ENCODE measurements around the gene PPIL1.

Gene PPIL1

GRCh38 chr6:36888654-36889481 lies 14.3 kb upstream of the PPIL1 start:
- no peak for DNase-seq (ENCODE audit: low read depth in 2 of 2)

DNA sequence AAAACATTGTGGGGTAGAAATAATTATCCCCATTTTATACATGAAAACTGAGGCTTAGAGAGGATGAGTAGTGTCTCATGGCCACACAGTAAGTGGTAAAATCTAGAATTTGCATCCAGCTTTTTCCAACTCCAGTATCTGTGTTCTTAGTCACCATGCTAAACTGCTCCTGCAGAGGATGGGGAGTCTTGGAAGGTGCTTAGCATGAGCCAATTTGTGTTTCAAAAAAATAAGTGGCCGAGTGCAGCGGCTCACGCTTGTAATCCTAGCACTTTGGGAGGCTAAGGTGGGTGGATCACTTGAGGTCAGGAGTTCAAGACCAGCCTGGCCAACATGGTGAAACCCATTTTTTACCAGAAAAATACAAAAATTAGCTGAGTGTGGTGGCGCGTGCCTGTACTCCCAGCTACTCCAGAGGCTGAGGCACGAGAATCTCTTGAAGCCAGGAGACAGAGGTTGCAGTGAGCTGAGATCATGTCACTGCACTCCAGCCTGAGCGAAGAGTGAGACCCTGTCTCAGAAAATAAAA lies 13.6 kb upstream of the PPIL1 start:
- no peak for DNase-seq (ENCODE audit: low read depth in 2 of 2)

DNA sequence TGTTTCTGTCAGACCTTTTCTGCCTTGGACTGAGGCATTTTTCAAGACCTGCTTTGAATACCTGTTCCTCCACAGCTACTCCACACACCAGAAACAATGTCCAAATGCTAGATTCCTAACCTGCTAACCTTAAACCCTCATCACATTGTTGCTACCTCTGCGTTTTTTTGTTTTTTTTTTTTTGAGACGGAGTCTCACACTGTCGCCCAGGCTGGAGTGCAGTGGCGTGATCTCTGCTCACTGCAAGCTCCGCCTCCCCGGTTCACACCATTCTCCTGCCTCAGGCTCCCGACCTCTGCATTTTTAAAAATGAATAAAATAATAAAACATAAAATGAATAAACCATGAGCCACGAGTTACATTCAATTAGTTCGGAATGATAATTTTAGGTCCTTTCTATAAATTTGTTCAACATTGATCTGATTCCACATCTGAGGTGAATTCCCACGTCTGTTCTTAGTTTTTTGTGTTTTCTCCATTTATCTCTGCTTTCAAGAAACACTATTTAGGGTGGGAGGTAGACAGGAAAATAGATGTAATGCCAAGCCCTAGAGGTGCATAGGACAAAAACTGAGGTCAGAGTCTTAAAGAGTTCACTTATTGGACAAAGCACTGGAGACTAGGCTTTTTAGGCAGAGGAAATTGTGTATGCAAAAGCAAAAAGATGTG lies 12.5 kb upstream of the PPIL1 start:
- no peak for DNase-seq (ENCODE audit: low read depth in 2 of 2)

DNA sequence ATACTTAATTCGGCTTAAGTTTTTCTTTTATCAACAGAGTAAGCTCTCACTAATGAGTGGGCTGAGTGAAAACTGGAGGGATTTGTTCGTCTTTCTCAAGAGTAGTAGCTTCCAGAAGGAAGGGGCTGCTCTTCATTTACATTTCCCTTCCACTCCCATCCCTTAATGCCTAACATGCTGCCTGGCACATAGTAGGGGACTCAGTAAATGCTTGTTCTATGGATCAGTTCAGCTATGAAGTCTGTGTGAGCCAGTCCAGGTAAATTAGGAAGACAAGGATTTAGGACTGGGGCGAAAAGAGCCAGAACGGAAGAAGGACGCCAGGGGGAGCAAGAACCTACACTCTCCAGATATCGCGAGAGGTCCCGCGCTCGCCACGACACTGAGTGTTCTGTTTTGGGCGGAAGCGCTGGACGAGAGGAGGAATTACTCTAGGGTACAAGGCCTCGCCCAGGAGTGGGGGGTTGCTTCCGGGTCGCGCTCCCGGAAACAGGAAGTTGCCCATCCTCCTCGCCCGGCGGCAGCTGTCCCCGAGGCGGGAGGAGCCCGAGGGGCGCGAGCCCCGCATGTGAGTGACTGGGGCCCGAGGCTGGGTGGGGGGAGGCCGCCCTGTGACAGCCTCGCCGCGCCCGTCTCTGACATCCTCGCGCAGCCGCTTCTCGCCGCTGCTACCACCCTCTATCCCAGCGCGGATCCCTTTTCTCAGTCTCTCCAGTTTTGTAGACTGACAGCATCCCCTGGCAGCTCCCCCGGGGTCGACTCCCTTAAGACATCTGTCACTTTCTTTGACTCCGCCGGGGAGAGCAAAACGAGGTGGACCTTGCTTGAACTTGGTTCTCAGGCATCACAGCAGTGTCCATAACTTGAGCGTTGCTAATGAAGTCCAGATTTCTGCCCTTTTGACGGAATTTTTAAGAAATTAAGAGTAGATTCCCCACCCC lies 11.1 kb upstream of the PPIL1 start, which contains the start of gene C6orf89:
TSS of gene C6orf89 (plus strand) at position 492 of the 941 bp plus-strand sequence. CDS start 13,493 bp downstream, outside the sequence.
- peak; percentile 91 to 97 for DNase-seq (ENCODE audit: low read depth in 2 of 2)

- no peak for DNase-seq (ENCODE audit: low read depth in 2 of 2)
Observed at GRCh38 chr6:36884610-36885009, 10.0 kb upstream of the PPIL1 start.

DNA sequence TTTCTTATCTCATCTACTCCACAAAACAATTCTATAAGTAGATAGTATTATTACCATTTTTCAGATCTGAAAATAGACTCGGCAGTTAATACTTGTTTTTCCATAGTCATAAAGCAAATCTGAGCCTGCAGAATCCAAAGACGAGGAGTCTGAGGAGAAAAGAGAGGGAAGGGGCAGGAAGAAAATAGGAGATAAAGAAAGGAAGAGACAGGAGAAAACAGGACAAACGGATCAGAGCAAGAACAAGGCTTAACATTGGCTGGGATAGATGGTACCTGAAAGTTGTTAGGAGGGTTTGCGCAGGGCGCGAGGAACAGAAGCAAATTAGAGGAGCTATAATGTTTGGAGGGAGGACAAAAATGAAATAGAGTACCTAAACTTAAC lies 639 bp upstream of the PPIL1 start:
- no peak for DNase-seq (ENCODE audit: low read depth in 2 of 2)

GRCh38 chr6:36873612-36874442 lies 776 bp downstream of the PPIL1 start:
- no peak for DNase-seq (ENCODE audit: low read depth in 2 of 2)

GRCh38 chr6:36873115-36873514 lies 1.5 kb downstream of the PPIL1 start:
- no peak for DNase-seq (ENCODE audit: low read depth in 2 of 2)

DNA sequence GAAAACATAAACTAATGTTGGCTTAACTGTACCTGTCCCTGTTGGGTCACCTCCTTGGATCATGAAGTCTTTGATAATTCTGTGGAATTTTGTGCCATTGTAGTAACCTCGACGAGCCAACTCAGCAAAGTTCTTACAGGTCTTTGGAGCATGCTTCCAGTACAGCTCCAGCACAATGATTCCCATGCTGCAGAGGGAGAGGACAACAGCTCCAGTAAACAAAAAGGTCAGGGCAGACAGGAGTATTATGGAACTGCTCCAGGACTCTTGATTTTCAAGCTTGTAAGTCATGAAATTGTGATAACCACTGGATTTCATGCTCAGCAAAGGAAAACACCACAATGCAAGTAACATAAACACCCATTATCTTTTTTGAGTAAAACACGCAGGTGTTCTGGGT lies 2.9 kb downstream of the PPIL1 start:
- DNase-seq (ENCODE audit: low read depth in 2 of 2) = no peak

- no peak for DNase-seq (ENCODE audit: low read depth in 2 of 2)
Observed at GRCh38 chr6:36867471-36868224, 7.0 kb downstream of the PPIL1 start.

DNA sequence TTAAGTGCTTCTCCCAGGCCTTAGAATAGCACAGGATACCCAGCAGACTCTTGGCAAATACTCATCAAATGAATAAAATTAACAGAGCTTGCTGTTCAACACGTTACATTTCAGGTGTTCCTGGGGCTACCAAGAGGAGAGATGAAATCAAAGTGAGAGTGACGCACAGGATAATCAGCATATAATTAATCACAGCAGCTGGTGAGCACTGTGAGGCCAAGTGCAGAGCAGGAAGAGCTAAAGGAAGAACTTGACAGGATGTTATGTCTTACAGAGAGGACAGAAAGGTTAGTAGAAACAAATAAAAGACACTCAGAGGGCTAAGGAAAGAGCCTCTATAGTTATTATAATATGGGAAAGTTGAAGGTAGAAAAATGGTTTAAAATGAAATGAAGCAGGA lies 8.8 kb downstream of the PPIL1 start:
- DNase-seq (ENCODE audit: low read depth in 2 of 2) = no peak

- no peak for DNase-seq (ENCODE audit: low read depth in 2 of 2)
Observed at GRCh38 chr6:36863670-36864540, 10.7 kb downstream of the PPIL1 start.

GRCh38 chr6:36862848-36863382 lies 11.7 kb downstream of the PPIL1 start:
- no peak for DNase-seq (ENCODE audit: low read depth in 2 of 2)

DNA sequence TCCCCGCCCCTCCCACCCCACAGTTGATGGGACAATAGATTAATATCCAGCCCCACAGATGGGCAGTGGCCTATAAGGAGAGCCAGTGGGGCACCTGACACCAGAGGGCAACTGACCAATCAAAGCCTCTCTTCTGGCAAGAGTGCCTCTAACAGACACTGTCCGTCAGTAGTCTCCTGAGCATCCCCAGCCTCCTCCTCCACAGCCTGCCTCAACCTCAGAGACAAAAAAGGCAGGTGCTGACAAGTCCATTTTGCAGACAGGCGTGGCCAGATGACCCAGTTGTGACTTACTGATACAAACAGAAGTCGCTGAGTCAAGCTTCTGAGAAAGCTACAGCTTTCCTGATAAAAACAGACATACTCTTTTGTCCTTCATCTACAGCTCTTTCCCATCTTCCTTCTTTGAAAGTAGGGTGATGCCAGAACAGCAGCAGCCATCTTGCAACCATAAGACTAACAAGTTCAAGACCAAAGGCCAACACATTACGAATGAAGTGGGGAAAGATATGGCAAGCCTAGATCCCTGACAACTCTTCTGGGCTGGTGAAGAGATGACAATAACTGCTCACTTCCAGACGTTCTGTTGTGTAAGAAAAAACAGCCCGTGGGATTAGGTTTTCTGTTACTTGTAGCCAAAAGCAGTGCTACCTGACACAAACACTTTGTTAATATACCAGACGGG lies 12.3 kb downstream of the PPIL1 start:
- DNase-seq (ENCODE audit: low read depth in 2 of 2) = no peak

DNA sequence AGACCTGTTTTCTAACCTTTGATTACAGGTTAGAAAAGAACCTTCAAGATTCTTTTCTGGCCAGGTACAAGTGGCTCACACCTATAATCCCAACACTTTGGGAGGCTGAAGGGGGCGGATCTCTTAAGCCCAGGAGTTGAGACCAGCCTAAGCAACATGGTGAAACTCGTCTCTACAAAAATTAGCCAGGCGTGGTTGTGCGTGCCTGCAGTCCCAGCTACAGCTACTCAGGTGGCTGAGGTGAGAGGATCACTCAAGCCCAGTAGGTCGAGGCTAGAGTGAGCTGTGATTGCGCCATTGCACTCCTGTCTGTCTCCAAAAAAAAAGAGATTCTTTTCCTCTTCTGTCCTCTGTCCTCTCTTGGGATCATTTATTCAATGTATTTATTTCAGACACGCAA lies 14.5 kb downstream of the PPIL1 start:
- no peak for DNase-seq (ENCODE audit: low read depth in 2 of 2)

GRCh38 chr6:36858407-36858981 lies 16.1 kb downstream of the PPIL1 start:
- no peak for DNase-seq (ENCODE audit: low read depth in 2 of 2)

DNA sequence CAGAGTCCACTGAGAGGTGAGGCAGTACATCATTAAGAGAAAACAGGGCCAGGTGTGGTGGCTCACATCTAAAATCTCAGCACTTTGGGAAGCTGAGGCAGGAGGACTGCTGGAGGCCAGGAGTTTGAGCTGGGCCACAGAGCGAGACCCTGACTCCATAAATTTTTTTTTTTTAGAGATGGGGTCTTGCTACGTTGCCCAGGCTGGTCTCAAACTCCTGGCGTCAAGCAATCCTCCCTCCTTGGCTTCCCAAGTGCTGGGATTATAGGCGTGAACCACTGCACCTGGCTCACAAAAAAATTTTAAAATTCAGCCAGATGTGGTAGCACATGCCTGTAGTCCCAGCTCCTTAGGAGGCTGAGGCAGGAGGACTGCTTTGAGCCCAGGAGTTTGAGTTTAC lies 17.3 kb downstream of the PPIL1 start:
- no peak for DNase-seq (ENCODE audit: low read depth in 2 of 2)

DNA sequence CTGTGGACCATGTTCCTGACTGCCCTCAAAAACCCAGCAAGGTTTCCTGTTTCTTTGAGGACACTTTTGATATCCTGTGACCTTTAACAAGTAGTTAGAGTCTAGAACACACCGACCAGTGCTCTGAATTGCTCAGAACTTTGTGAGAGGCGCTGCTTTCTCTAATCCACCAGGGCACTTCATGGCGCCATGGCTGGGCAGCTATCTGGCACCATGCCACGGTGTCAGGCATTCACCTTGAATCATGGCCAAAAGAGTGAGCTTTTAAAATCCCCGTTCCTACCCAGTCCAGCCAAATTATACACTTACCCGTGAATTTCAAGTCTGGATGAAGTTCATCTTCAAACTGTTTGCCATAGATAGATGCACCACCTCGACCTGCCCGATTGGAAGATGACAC lies 18.3 kb downstream of the PPIL1 start:
- no peak for DNase-seq (ENCODE audit: low read depth in 2 of 2)
